Natural killer cell (primary cell): Measurements from ENCODE around the gene CDH12. TPM values are rescaled to one million over a fixed set of nuclear protein-coding genes. Genes with fewer than 3 reads are reported as not detected.

Experiments
- ATAC-seq, 3 donors: fragments of 150-1000 bp in 2 of 3; fragments of 200-7000 bp in 1 of 3; cut with Tn5 transposase; 1 replicate in 1 of 3; 2 replicates in 2 of 3; pipeline ENCODE4 v1.10.0; 2021; ENCODE audit warnings: mild to moderate bottlenecking in 2 of 3, moderate library complexity in 2 of 3
- DNase-seq, 2 donors: peaks; one replicate each; pipeline versions ENCODE4 v3.0.0 to v3.0.0-alpha.2; 2013 to 2021; ENCODE audit warnings: mixed read lengths in 1 of 2
- H3K27ac ChIP-seq: one replicate; pipeline ENCODE4 v1.5.1; 2013; ENCODE audit warnings: mild to moderate bottlenecking, low read length
- H3K27me3 ChIP-seq: one replicate; pipeline ENCODE4 v1.6.1; 2013; ENCODE audit warnings: low read length; ENCODE audit not compliant: control insufficient read depth, insufficient read depth
- H3K36me3 ChIP-seq: one replicate; pipeline ENCODE4 v1.6.1; 2013; ENCODE audit warnings: low read length; ENCODE audit not compliant: control insufficient read depth, insufficient read depth
- H3K4me1 ChIP-seq: one replicate; pipeline ENCODE4 v1.6.1; 2013; ENCODE audit warnings: low read length; ENCODE audit not compliant: control insufficient read depth, insufficient read depth
- H3K4me3 ChIP-seq: one replicate; pipeline ENCODE4 v1.5.1; 2013; ENCODE audit warnings: low read length
- H3K9me3 ChIP-seq: one replicate; pipeline ENCODE4 v1.6.1; 2013; ENCODE audit warnings: low read length; ENCODE audit not compliant: control insufficient read depth, insufficient read depth
- H3K27ac Mint-ChIP-seq, 2 donors: one replicate each; pipeline ENCODE4 v1.8.0; 2022; ENCODE audit warnings: mild to moderate bottlenecking in 2 of 2, mixed read lengths in 2 of 2, moderate library complexity in 1 of 2
- H3K27me3 Mint-ChIP-seq, 2 donors: one replicate each; pipeline ENCODE4 v1.8.0; 2022; ENCODE audit warnings: low read depth in 2 of 2, mixed read lengths in 2 of 2
- H3K36me3 Mint-ChIP-seq: one replicate; pipeline ENCODE4 v1.8.0; 2022; ENCODE audit warnings: mixed read lengths
- H3K4me1 Mint-ChIP-seq, 2 donors: one replicate each; pipeline ENCODE4 v1.8.0; 2022; ENCODE audit warnings: mixed read lengths in 2 of 2
- H3K4me3 Mint-ChIP-seq: one replicate; pipeline ENCODE4 v1.8.0; 2022; ENCODE audit warnings: mild to moderate bottlenecking, moderate library complexity, mixed read lengths
- H3K9me3 Mint-ChIP-seq, 2 donors: one replicate each; pipeline ENCODE4 v1.8.0; 2022; ENCODE audit warnings: mixed read lengths in 2 of 2
- CTCF ChIP-seq: fragments of 200-600 bp; IDR thresholded peaks from one replicate; pipeline ENCODE4 v1.8.0; 2022; ENCODE audit warnings: antibody characterized with exemption
- WGBS: methylation state at CpG from one replicate; pipeline ENCODE4 v1.1.7; 2013; ENCODE audit warnings: missing lambda C conversion rate; ENCODE audit not compliant: insufficient coverage; 5-methylcytosine and 5-hydroxymethylcytosine counted together
- intact Hi-C: fragments of 100-400 bp; cut with micrococcal nuclease; formaldehyde crosslinking; loops from one replicate; pipeline ENCODE4 v1.14.2; 2022
- total RNA-seq, 4 donors: library from RNA; stranded (reverse); fragments of 120-200 nt in 1 of 4; gene quantifications; one replicate each; pipeline versions ENCODE4 v1.2.3 to v1.2.4, GENCODE V29; 2013 to 2022

The CDH12 gene
- total RNA-seq, 3 donors from 2014 or later (not counting 1 experiment from before 2014, with no cell fraction given), result not detected

- no peaks in the 10 kb centered on the region for H3K36me3 Mint-ChIP-seq
- ATAC-seq, result no peak
- H3K27me3 Mint-ChIP-seq, result no peaks in the 10 kb centered on the region
- no peak overlapping the region for H3K4me3 Mint-ChIP-seq
- Histone ChIP-seq H3K36me3 (no peaks in the 10 kb centered on the region), H3K27me3 (no peaks in the 10 kb centered on the region), H3K27ac (no peak overlapping the region), H3K9me3 (peaks cover 7% of the 10 kb centered on the region), H3K4me1 (no peaks in the 10 kb centered on the region), H3K4me3 (no peak overlapping the region)
- no peak for TF ChIP-seq CTCF
- no peak overlapping the region for H3K27ac Mint-ChIP-seq
- H3K9me3 Mint-ChIP-seq, result peaks cover 9 to 11% of the 10 kb centered on the region in 2 donors
- DNase-seq, result no peak
- no peaks in the 10 kb centered on the region for H3K4me1 Mint-ChIP-seq
- intact Hi-C loops, result no loop called here
These were observed 942.4 kb downstream of the CDH12 start for GRCh38 chr5:21910731-21911130.

- WGBS, result 0% methylated on average over 2 of the region's 3 CpGs
- no peak overlapping the region for H3K27ac ChIP-seq
- intact Hi-C loops, result no loop called here
- no peaks in the 10 kb centered on the region for H3K4me1 ChIP-seq
- Mint-ChIP-seq H3K27ac (no peak overlapping the region), H3K4me1 (no peaks in the 10 kb centered on the region), H3K36me3 (no peaks in the 10 kb centered on the region), H3K27me3 (no peaks in the 10 kb centered on the region), H3K4me3 (no peak overlapping the region), H3K9me3 (peaks cover 8 to 15% of the 10 kb centered on the region in 2 donors)
- DNase-seq (no peak), ATAC-seq (no peak)
- H3K4me3 ChIP-seq, result no peak overlapping the region
- H3K9me3 ChIP-seq, result no peaks in the 10 kb centered on the region
- H3K27me3 ChIP-seq, result no peaks in the 10 kb centered on the region
- no peaks in the 10 kb centered on the region for H3K36me3 ChIP-seq
- no peak for TF ChIP-seq CTCF
These were observed 957.3 kb downstream of the CDH12 start for GRCh38 chr5:21895766-21896350.

- no peak for TF ChIP-seq CTCF
- Mint-ChIP-seq H3K4me3 (no peak overlapping the region), H3K4me1 (no peaks in the 10 kb centered on the region), H3K27ac (no peak overlapping the region), H3K36me3 (no peaks in the 10 kb centered on the region), H3K9me3 (peaks cover 8% of the 10 kb centered on the region in 2 donors), H3K27me3 (no peaks in the 10 kb centered on the region)
- no peaks in the 10 kb centered on the region for H3K36me3 ChIP-seq
- intact Hi-C loops, result no loop called here
- no peaks in the 10 kb centered on the region for H3K9me3 ChIP-seq
- H3K4me1 ChIP-seq, result no peaks in the 10 kb centered on the region
- no peak for ATAC-seq
- WGBS, result no CpG with 5 or more reads among the region's 2 CpGs
- no peak overlapping the region for H3K4me3 ChIP-seq
- DNase-seq, result no peak
- H3K27me3 ChIP-seq, result no peaks in the 10 kb centered on the region
- H3K27ac ChIP-seq, result no peak overlapping the region
These were observed 960.0 kb downstream of the CDH12 start for GRCh38 chr5:21893161-21893560.

- Mint-ChIP-seq H3K36me3 (no peaks in the 10 kb centered on the region), H3K27me3 (no peaks in the 10 kb centered on the region), H3K27ac (no peak overlapping the region), H3K4me1 (no peaks in the 10 kb centered on the region), H3K9me3 (peaks cover 11 to 14% of the 10 kb centered on the region in 2 donors), H3K4me3 (no peak overlapping the region)
- no peaks in the 10 kb centered on the region for H3K9me3 ChIP-seq
- no peak for ATAC-seq
- no peaks in the 10 kb centered on the region for H3K27me3 ChIP-seq
- no peak for DNase-seq
- no peak overlapping the region for H3K27ac ChIP-seq
- intact Hi-C loops, result no loop called here
- WGBS, result 86% methylated on average over 1 of the region's 1 CpG
- no peaks in the 10 kb centered on the region for H3K4me1 ChIP-seq
- H3K4me3 ChIP-seq, result no peak overlapping the region
- no peaks in the 10 kb centered on the region for H3K36me3 ChIP-seq
- no peak for TF ChIP-seq CTCF
These were observed 963.6 kb downstream of the CDH12 start for GRCh38 chr5:21889581-21889980.
